Thoracic aorta (tissue), 2 donors: Measurements from ENCODE around the gene IL21R. TPM values are rescaled to one million over a fixed set of nuclear protein-coding genes. Genes with fewer than 3 reads are reported as not detected.

Experiments used
- ATAC-seq: fragments of 150-250 bp; one replicate; pipeline ENCODE4 v1.8.0; 2017; ENCODE audit warnings: low read depth; ENCODE audit not compliant: insufficient number of reproducible peaks, low FRiP score
- DNase-seq: peaks from one replicate; pipeline ENCODE4 v3.0.0-alpha.2; 2020; ENCODE audit warnings: low spot score
- H3K27ac ChIP-seq, 2 donors: fragments of 200-600 bp; sonication (generic); 1 replicate in 1 of 2; 2 replicates in 1 of 2; pipeline ENCODE4 v1.5.1; 2016; ENCODE audit warnings: mild to moderate bottlenecking in 2 of 2, moderate library complexity in 2 of 2
- H3K27me3 ChIP-seq: fragments of 200-600 bp; sonication (generic); replicated peaks from 2 replicates; pipeline ENCODE4 v1.6.0; 2016; ENCODE audit warnings: mild to moderate bottlenecking; ENCODE audit not compliant: insufficient read depth
- H3K36me3 ChIP-seq: fragments of 200-600 bp; sonication (generic); one replicate; pipeline ENCODE4 v1.5.1; 2016
- H3K4me1 ChIP-seq, 2 donors: fragments of 200-600 bp; sonication (generic); 1 replicate in 1 of 2; 2 replicates in 1 of 2; pipeline versions ENCODE4 v1.5.1 to v1.6.0; 2016; ENCODE audit warnings: low read depth in 2 of 2, mild to moderate bottlenecking in 1 of 2; ENCODE audit not compliant: control insufficient read depth in 1 of 2
- H3K4me3 ChIP-seq: fragments of 200-600 bp; sonication (generic); 2 replicates; pipeline ENCODE4 v1.5.1; 2016; ENCODE audit warnings: mild to moderate bottlenecking
- H3K9me3 ChIP-seq: fragments of 200-600 bp; sonication (generic); 2 replicates; pipeline ENCODE4 v1.5.1; 2016
- total RNA-seq, 2 donors: library from RNA; depleted of rRNA; stranded (reverse); fragments of >200 nt; gene quantifications; one replicate each; pipeline versions ENCODE4 v1.1.0 to v1.2.3, GENCODE V29; 2016
- TF ChIP-seq, protein P1 (sequence below): fragments of 200-600 bp; sonication (generic); IDR thresholded peaks from one replicate; pipeline ENCODE4 v1.5.1; 2019; ENCODE audit warnings: antibody characterized with exemption

IL21R gene
- total RNA-seq, 2 donors from 2014 or later: 0.14 to 1.8 TPM

DNA sequence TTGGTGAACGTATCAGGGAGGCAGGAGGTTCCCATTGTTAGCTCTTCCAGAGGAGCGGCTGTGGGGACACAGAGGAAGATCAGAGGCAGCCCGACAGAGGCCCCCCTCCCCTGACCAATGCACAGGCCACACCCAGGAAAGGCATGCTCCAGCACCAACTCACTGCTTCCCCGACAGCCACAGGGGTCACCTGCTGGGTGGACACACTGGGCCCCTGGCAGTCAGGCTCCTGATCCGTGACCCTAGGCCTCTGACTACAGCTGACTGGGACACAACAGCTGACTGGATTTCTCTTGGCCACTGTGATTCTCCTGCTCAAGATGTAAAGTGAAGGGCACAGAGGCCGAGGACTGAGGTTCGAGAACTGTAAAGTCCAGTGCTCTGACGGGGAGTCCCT, 63.5 kb downstream of the IL21R start:
- no peaks in the 10 kb centered on the region for H3K9me3 ChIP-seq
- ATAC-seq (no peak), DNase-seq (no peak)
- H3K36me3 ChIP-seq: peaks cover 57% of the 10 kb centered on the region
- H3K4me3 ChIP-seq: no peak overlapping the region
- H3K27me3 ChIP-seq: no peaks in the 10 kb centered on the region
- H3K27ac ChIP-seq: no peak overlapping the region
- peaks cover 0 to 4% of the 10 kb centered on the region in 2 donors for H3K4me1 ChIP-seq
- TF ChIP-seq, protein P1, sequence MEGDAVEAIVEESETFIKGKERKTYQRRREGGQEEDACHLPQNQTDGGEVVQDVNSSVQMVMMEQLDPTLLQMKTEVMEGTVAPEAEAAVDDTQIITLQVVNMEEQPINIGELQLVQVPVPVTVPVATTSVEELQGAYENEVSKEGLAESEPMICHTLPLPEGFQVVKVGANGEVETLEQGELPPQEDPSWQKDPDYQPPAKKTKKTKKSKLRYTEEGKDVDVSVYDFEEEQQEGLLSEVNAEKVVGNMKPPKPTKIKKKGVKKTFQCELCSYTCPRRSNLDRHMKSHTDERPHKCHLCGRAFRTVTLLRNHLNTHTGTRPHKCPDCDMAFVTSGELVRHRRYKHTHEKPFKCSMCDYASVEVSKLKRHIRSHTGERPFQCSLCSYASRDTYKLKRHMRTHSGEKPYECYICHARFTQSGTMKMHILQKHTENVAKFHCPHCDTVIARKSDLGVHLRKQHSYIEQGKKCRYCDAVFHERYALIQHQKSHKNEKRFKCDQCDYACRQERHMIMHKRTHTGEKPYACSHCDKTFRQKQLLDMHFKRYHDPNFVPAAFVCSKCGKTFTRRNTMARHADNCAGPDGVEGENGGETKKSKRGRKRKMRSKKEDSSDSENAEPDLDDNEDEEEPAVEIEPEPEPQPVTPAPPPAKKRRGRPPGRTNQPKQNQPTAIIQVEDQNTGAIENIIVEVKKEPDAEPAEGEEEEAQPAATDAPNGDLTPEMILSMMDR: no peak

DNA sequence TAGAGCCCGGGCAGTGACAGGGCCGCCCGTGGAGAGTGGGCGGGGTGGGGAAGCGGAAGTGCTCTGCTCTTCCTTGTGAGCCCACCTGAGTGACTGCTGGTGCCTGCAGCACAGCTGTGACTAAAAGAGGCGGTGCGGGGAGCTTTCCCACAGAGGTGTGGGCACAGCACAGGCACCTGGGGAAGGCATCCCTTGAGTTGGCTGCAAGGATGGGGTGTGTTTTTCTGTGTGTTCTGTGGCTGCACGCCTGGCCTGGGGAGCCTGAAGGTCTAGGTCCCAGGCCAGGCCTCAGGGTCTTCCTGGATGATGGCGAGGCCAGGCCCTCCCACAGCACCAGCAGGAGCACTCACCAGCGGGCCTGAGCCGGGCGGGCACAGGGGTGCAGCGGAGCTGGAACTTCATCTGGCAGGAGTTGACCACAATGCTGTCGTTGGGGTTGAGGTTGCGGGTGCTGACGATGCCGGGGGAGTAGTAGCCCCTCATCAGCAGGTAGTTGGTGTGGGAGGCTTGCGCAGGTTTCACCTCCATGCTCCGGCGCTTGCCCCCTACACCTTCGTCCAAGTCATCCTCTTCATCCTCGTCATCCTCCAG, 67.1 kb downstream of the IL21R start:
- Histone ChIP-seq H3K36me3 (peaks cover 70% of the 10 kb centered on the region), H3K27ac (no peak overlapping the region), H3K4me1 (no peaks in the 10 kb centered on the region), H3K9me3 (no peaks in the 10 kb centered on the region), H3K27me3 (no peaks in the 10 kb centered on the region), H3K4me3 (no peak overlapping the region)
- TF ChIP-seq, protein P1: no peak
- DNase-seq (no peak), ATAC-seq (no peak)

DNA sequence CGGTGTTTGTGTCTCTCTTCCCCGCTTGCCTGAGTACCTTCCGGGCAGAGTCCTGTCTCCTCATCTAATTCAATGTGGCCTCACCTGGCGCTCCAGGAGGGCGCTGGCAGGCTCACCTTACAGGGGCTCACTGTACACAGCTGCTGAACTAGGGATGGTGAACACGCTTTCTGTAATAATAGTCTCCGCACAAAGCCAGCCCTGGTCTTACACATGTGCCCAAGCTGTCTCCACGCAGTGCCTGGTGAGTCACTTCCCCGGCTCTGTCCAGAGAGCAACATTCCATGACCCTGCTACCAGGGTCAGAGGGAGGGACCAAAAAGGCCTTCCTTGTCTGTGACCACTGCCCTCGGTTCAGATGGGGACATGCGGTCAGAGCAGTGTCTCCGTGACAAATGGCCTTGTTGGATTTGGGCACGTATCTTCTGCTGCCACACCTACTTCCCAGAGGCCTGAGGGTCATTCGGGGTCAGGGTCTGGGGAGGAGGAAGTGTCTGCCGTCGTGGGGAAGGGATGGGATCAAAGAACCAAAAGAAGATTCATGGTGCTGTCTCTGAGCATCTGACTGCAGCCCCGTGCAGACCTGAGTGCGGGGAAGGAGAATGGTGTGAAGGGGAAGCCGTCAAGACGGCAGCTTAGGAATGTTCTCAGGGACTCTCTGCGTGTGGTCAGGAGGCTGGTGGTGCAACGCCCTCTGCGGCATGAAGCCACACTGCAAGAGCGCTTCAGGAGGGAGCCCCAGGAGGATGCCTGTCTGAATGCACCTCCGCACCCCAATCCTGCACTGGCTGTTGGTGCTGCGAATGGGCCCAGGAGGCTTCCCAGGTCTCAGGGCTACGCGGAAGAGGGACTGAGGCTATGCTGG, 68.8 kb downstream of the IL21R start:
- H3K27me3 ChIP-seq: no peaks in the 10 kb centered on the region
- H3K36me3 ChIP-seq: peaks cover 73% of the 10 kb centered on the region
- no peaks in the 10 kb centered on the region for H3K4me1 ChIP-seq
- H3K27ac ChIP-seq: no peak overlapping the region
- peak; percentile 72 for ATAC-seq
- no peak overlapping the region for H3K4me3 ChIP-seq
- peak; percentile 36 for DNase-seq
- H3K9me3 ChIP-seq: no peaks in the 10 kb centered on the region
- TF ChIP-seq, protein P1: no peak

DNA sequence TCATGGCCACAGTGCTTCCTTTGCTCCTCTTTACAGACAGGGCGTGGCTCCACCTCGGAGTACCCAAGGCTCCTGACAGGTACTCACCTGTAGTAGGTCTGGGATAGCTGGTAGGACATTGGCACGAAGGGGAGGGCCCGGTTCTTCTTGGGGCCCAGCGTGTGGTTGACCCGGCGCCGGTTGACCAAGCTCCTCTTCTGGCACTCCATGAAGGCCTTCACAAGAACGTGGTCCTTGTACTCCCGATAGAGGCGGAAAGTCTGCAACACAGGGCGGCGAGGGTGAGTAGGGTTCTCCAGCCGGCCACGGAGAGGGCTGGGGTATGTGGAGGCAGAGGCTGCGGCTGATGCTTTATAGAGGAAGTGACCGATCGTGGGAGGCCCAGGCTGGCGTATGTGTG, 69.7 kb downstream of the IL21R start:
- H3K27me3 ChIP-seq: no peaks in the 10 kb centered on the region
- H3K4me1 ChIP-seq: no peaks in the 10 kb centered on the region
- no peak for ATAC-seq
- TF ChIP-seq, protein P1: no peak
- DNase-seq: no peak
- H3K4me3 ChIP-seq: no peak overlapping the region
- H3K27ac ChIP-seq: no peak overlapping the region
- H3K36me3 ChIP-seq: peaks cover 82% of the 10 kb centered on the region
- H3K9me3 ChIP-seq: no peaks in the 10 kb centered on the region

DNA sequence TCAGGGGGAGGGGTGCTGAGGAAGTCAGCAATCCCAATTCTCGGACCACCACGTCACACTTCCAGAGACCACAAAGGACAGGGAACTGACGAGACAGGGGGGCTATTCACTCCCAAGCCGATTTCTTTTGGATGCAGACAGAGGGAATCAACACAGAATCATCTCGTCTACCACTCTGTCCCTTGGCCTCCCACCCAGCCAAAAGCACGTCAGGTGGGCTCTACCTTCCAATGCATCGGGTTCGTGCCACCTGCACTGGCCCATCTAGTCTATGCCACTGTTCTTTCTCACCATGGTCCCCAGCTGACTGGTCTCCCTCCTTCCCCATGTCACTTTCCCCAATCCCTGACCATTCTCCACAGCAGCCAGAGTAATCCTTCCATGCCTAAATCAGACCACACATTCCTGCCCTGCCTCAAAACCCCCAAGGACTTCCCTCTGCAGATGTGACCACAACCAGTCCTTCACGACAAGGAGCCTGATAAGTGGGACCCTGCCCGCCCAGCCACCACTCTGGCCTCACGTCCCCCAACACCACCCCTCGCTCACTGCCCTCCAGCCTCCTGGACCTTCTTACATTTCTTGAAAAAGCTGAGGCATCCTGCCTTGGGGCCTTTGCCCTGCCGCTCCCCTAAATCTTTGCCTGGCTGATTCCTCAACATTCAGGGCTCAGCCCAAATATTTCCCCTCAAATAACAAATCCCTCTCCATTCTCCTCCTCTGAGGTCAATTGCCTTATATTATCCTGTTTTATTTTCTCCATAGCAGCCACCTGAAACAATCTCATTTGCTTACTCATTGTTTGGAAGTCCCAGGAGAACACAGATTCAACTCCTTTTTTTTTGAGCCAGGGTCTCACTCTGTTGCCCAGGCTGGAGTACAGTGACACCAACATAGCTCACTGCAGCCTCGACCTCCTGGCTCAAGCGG, 70.4 kb downstream of the IL21R start:
- ATAC-seq (no peak), DNase-seq (no peak)
- Histone ChIP-seq H3K27ac (no peak overlapping the region), H3K4me1 (no peaks in the 10 kb centered on the region), H3K27me3 (no peaks in the 10 kb centered on the region), H3K36me3 (peaks cover 82% of the 10 kb centered on the region), H3K9me3 (no peaks in the 10 kb centered on the region), H3K4me3 (no peak overlapping the region)
- TF ChIP-seq, protein P1: no peak
